GM19468 (cell line): Measurements from ENCODE around the gene MS4A8.
"Not testable (repeated sequence)": the region's sequence is repeated elsewhere in the genome, so short reads cannot be mapped to it uniquely, and the experiment has no call there.

ENCODE experiments used
- ATAC-seq: cut with Tn5 transposase; IDR thresholded peaks from one replicate; pipeline ENCODE4 v1.9.1; 2021; ENCODE audit warnings: mild to moderate bottlenecking, moderate library complexity, moderate number of reproducible peaks; ENCODE audit not compliant: unreplicated experiment; ENCODE audit errors: extremely low read depth

Gene MS4A8

GRCh38 chr11:60720460-60720859 is 21.0 kb downstream of the MS4A8 start:
- no peak for ATAC-seq

- ATAC-seq: no peak
Observed at GRCh38 chr11:60724420-60724819, 25.0 kb downstream of the MS4A8 start, which contains the start of gene MS4A18. Gene MS4A18, plus strand, starts transcription at chr11:60724720.

- ATAC-seq: no peak
Observed at GRCh38 chr11:60725592-60725991, 26.2 kb downstream of the MS4A8 start.

- no peak for ATAC-seq
Observed at GRCh38 chr11:60731586-60731985, 32.2 kb downstream of the MS4A8 start.

- ATAC-seq: no peak
Observed at GRCh38 chr11:60734279-60734678, 34.9 kb downstream of the MS4A8 start.

- ATAC-seq: no peak
Observed at GRCh38 chr11:60739114-60739513, 39.7 kb downstream of the MS4A8 start.

- no peak for ATAC-seq
Observed at GRCh38 chr11:60740573-60740972, 41.2 kb downstream of the MS4A8 start.

GRCh38 chr11:60741421-60741820 is 42.0 kb downstream of the MS4A8 start:
- no peak for ATAC-seq

- ATAC-seq: no peak
Observed at GRCh38 chr11:60743058-60743457, 43.6 kb downstream of the MS4A8 start.

- ATAC-seq: no peak
Observed at GRCh38 chr11:60744114-60744513, 44.7 kb downstream of the MS4A8 start.

- ATAC-seq: no peak
Observed at GRCh38 chr11:60747359-60747873, 48.0 kb downstream of the MS4A8 start.

- ATAC-seq: no peak
Observed at GRCh38 chr11:60748225-60748624, 48.8 kb downstream of the MS4A8 start.

GRCh38 chr11:60748821-60749220 is 49.4 kb downstream of the MS4A8 start:
- no peak for ATAC-seq

GRCh38 chr11:60750911-60751310 is 51.5 kb downstream of the MS4A8 start:
- ATAC-seq: no peak

- ATAC-seq: no peak
Observed at GRCh38 chr11:60753309-60753708, 53.9 kb downstream of the MS4A8 start.

- ATAC-seq: no peak
Observed at GRCh38 chr11:60754887-60755286, 55.5 kb downstream of the MS4A8 start.

- ATAC-seq: no peak
Observed at GRCh38 chr11:60756307-60757032, 57.1 kb downstream of the MS4A8 start, which contains the start of gene MS4A15. Gene MS4A15, plus strand, starts transcription at chr11:60756867. Its CDS starts 6,867 bp downstream, at chr11:60763734.

GRCh38 chr11:60757231-60757800 is 57.9 kb downstream of the MS4A8 start:
- ATAC-seq: no peak

- not testable (repeated sequence) for ATAC-seq
Observed at GRCh38 chr11:60758671-60759070, 59.3 kb downstream of the MS4A8 start.

- ATAC-seq: not testable (repeated sequence)
Observed at GRCh38 chr11:60759438-60760225, 60.2 kb downstream of the MS4A8 start.
